K562 (cell line): ENCODE results near the gene TFAM. TPM values are rescaled to one million over a fixed set of nuclear protein-coding genes. Genes with fewer than 3 reads are reported as not detected.
"Not testable (repeated sequence)": the region's sequence is repeated elsewhere in the genome, so short reads cannot be mapped to it uniquely, and the experiment has no call there.

Experiments used
- ATAC-seq: fragments of 200-7000 bp; cut with Tn5 transposase; 3 replicates; pipeline ENCODE4 v1.9.1; 2020; ENCODE audit warnings: moderate library complexity
- BruUV-seq: library from RNA; stranded (reverse); fragments of 400-500 nt; replicated peaks from 2 replicates; lab custom pipeline; 2021; lab: Mats Ljungman, UMichigan
- CTCF ChIA-PET: fragments of 300-600 bp; formaldehyde crosslinking; extraction: SDS; loops from one replicate; lab custom pipeline; 2021; ENCODE audit warnings: low intra/inter-chr PET ratio; lab: Yijun Ruan, JAX
- POLR2A ChIA-PET: fragments of 300-600, 350-650 bp; sonication (Branson Sonifier 250); formaldehyde crosslinking; extraction: SDS; loops from one replicate; lab custom pipeline; 2021; ENCODE audit warnings: antibody characterized with exemption, inconsistent platforms; lab: Yijun Ruan, JAX
- DNase-seq, 4 experiments: peaks; one replicate each; pipeline versions ENCODE4 v3.0.0 to v3.0.0-alpha.2; 2011 to 2018; ENCODE audit warnings: low spot score in 3 of 4, mixed read lengths in 3 of 4; ENCODE audit errors: extremely low read depth in 1 of 4
- FAIRE-seq: peaks from 2 replicates; lab custom pipeline; 2011; peaks lifted over from hg19 to GRCh38; lab: Jason Lieb, UNC
- H2AFZ ChIP-seq: 2 replicates; pipeline ENCODE4 v1.6.0; 2011; ENCODE audit warnings: low read depth, low read length, control low read depth, inconsistent platforms
- H3K27ac ChIP-seq: fragments of 200-600 bp; 3 replicates; pipeline ENCODE4 v1.8.0; 2011; ENCODE audit warnings: low read depth, mild to moderate bottlenecking, control low read depth, inconsistent platforms, low read length, moderate library complexity, mixed read lengths; ENCODE audit errors: extremely low read depth
- H3K27me3 ChIP-seq, 2 experiments: fragments of 300-600 bp in 1 of 2; 2 replicates in 1 of 2; 3 replicates in 1 of 2; pipeline versions ENCODE4 v1.6.0 to v1.8.0; 2011; ENCODE audit warnings: inconsistent platforms in 2 of 2, low read length in 2 of 2, mild to moderate bottlenecking in 1 of 2, mixed read lengths in 1 of 2, moderate library complexity in 1 of 2; ENCODE audit not compliant: control insufficient read depth in 2 of 2, insufficient read depth in 2 of 2
- H3K36me3 ChIP-seq: fragments of 300-600 bp; 3 replicates; pipeline ENCODE4 v1.8.0; 2011; ENCODE audit warnings: mild to moderate bottlenecking, low read length, inconsistent platforms; ENCODE audit not compliant: control insufficient read depth, insufficient read depth
- H3K4me1 ChIP-seq, 2 experiments: fragments of 200-600 bp in 1 of 2; replicated peaks in 1 of 2; 2 replicates in 1 of 2; 3 replicates in 1 of 2; pipeline versions ENCODE4 v1.5.1 to v1.8.0; 2011; ENCODE audit warnings: inconsistent platforms in 2 of 2, low read length in 2 of 2, mild to moderate bottlenecking in 1 of 2, mixed read lengths in 1 of 2, moderate library complexity in 1 of 2; ENCODE audit not compliant: control insufficient read depth in 2 of 2, insufficient read depth in 2 of 2
- H3K4me2 ChIP-seq: 2 replicates; pipeline ENCODE4 v1.6.1; 2011; ENCODE audit warnings: low read length, control low read depth, inconsistent platforms, mixed read lengths; ENCODE audit not compliant: insufficient read depth
- H3K4me3 ChIP-seq: fragments of 200-600 bp; sonication (generic), shearing (Covaris generic); 2 replicates; pipeline ENCODE4 v1.5.1; 2016; ENCODE audit warnings: control low read depth, inconsistent platforms
- H3K79me2 ChIP-seq: fragments of 200-600 bp; 3 replicates; pipeline ENCODE4 v1.8.0; 2011; ENCODE audit warnings: low read length, inconsistent platforms; ENCODE audit not compliant: control insufficient read depth, insufficient read depth
- H3K9ac ChIP-seq, 2 experiments: 2 replicates each; pipeline versions ENCODE4 v1.6.0 to v1.6.1; 2011; ENCODE audit warnings: low read depth in 2 of 2, low read length in 2 of 2, control low read depth in 1 of 2, inconsistent platforms in 1 of 2, mild to moderate bottlenecking in 1 of 2, mixed read lengths in 1 of 2; ENCODE audit not compliant: insufficient read depth in 1 of 2
- H3K9me1 ChIP-seq: one replicate; pipeline ENCODE4 v1.6.0; 2011; ENCODE audit warnings: inconsistent platforms, mild to moderate bottlenecking, low read length, moderate library complexity; ENCODE audit not compliant: control insufficient read depth, insufficient read depth
- H3K9me3 ChIP-seq: replicated peaks from 2 replicates; pipeline ENCODE4 v1.5.1; 2011; ENCODE audit warnings: low read depth, low read length, inconsistent platforms; ENCODE audit not compliant: control insufficient read depth, insufficient read depth
- H4K20me1 ChIP-seq: replicated peaks from 2 replicates; pipeline ENCODE4 v1.6.1; 2011; ENCODE audit warnings: low read length, inconsistent platforms, mixed read lengths; ENCODE audit not compliant: control insufficient read depth, insufficient read depth
- TSC22D4 ChIP-seq: fragments of 450-650 bp; IDR thresholded peaks from 2 replicates; pipeline ENCODE4 v1.6.1; 2016; ENCODE audit warnings: missing genetic modification characterization, missing biosample characterization, control low read depth
- ZNF23 ChIP-seq: fragments of 250-450 bp; sonication (Bioruptor Pico); IDR thresholded peaks from 2 replicates; pipeline ENCODE4 v1.4.0; 2020; ENCODE audit warnings: mild to moderate bottlenecking
- WGBS: fragments of 100-300 bp; shearing (Covaris generic); methylation state at CpG from one replicate; pipeline ENCODE4 v1.1.6; 2016; ENCODE audit warnings: low coverage, mixed read lengths; ENCODE audit not compliant: insufficient coverage; ENCODE audit errors: missing lambda C conversion rate; 5-methylcytosine and 5-hydroxymethylcytosine counted together
- in situ Hi-C: fragments of 300-500 bp; cut with MboI; formaldehyde crosslinking; loops from 4 replicates; pipeline ENCODE4 v1.15.0; 2018; ENCODE audit warnings: inconsistent platforms, mixed read lengths
- intact Hi-C: fragments of 100-400 bp; cut with micrococcal nuclease; formaldehyde crosslinking; loops from 2 replicates; pipeline ENCODE4 v1.14.2; 2022
- polyA plus RNA-seq, 8 experiments: library from polyadenylated mRNA; depleted of rRNA in 4 of 8; stranded (reverse) in 5 of 8; unstranded in 3 of 8; fragments of >200 nt; fragmentation: Nextera tagmentation in 2 of 8; fragmentation: Illumina TruSeq in 1 of 8; extraction: Ambion mirVana in 2 of 8; extraction: Trizol in 1 of 8; gene quantifications; 2 replicates each; pipeline versions ENCODE4 v1.2.1 to v1.2.3, GENCODE V29; 2011 to 2014; ENCODE audit warnings: inconsistent platforms in 1 of 8, missing spikeins in 1 of 8
- total RNA-seq, 7 experiments: library from RNA; depleted of rRNA in 6 of 7; stranded (reverse); fragments of >200 nt in 6 of 7; fragmentation: Illumina TruSeq in 2 of 7; extraction: Trizol in 2 of 7; gene quantifications; 2 replicates each; pipeline versions ENCODE4 v1.2.1 to v1.2.3, GENCODE V29; 2011 to 2021; ENCODE audit warnings: low replicate concordance in 1 of 7
- TF ChIP-seq, protein P1 (sequence below): sonication (generic); formaldehyde crosslinking; IDR thresholded peaks from 2 replicates; pipeline ENCODE4 v1.8.0; 2022; ENCODE audit warnings: mild to moderate bottlenecking, missing genetic modification reagents, borderline replicate concordance

TFAM gene
- total and polyA plus RNA-seq, 9 of the 15 experiments (the other 6 are each of a cell fraction or from before 2014, with no cell fraction given), result 74.3 to 227 (median 155) TPM

- no peaks in the 10 kb centered on the region for H3K4me1 ChIP-seq
- H3K79me2 ChIP-seq, result no peaks in the 10 kb centered on the region
- no TSS peak for BruUV-seq
- no peak for TF ChIP-seq ZNF23 (CRISPR knock-in tag)
- no peak for TF ChIP-seq TSC22D4
- TF ChIP-seq, protein P1, sequence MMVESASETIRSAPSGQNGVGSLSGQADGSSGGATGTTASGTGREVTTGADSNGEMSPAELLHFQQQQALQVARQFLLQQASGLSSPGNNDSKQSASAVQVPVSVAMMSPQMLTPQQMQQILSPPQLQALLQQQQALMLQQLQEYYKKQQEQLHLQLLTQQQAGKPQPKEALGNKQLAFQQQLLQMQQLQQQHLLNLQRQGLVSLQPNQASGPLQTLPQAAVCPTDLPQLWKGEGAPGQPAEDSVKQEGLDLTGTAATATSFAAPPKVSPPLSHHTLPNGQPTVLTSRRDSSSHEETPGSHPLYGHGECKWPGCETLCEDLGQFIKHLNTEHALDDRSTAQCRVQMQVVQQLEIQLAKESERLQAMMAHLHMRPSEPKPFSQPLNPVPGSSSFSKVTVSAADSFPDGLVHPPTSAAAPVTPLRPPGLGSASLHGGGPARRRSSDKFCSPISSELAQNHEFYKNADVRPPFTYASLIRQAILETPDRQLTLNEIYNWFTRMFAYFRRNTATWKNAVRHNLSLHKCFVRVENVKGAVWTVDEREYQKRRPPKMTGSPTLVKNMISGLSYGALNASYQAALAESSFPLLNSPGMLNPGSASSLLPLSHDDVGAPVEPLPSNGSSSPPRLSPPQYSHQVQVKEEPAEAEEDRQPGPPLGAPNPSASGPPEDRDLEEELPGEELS (CRISPR knock-in tag), result no peak
- ChIA-PET POLR2A (interaction anchor here (1.2 kb wide), 1 partner anchor 115 kb away, joined by 3 read pairs; no protein-coding TSS in a partner anchor), CTCF (no interaction called here)
- ATAC-seq (peak; percentile 64), DNase-seq (no peak), FAIRE-seq (no peak)
- H3K27ac ChIP-seq, result no peak overlapping the region
- in situ Hi-C loops (no loop called here), intact Hi-C loops (no loop called here)
- H3K9ac ChIP-seq, result no peak overlapping the region
- no peak overlapping the region for H3K4me2 ChIP-seq
- no peaks in the 10 kb centered on the region for H3K36me3 ChIP-seq
- no peaks in the 10 kb centered on the region for H4K20me1 ChIP-seq
- no peaks in the 10 kb centered on the region for H3K9me1 ChIP-seq
- H3K9me3 ChIP-seq, result no peaks in the 10 kb centered on the region
- H2AFZ ChIP-seq, result no peak overlapping the region
- peaks cover 0 to 8% of the 10 kb centered on the region in 2 experiments; a peak in 1 of 5 replicates for H3K27me3 ChIP-seq
- H3K4me3 ChIP-seq, result no peak overlapping the region
Measured at GRCh38 chr10:58415757-58416156, 30.5 kb downstream of the TFAM start.

GRCh38 chr10:58417902-58418301 lies 32.7 kb downstream of the TFAM start:
- WGBS, result 0% methylated on average over 2 of the region's 2 CpGs
- CTCF ChIA-PET, result interaction anchor here (0.6 kb wide), 1 partner anchor 306 kb away, joined by 3 read pairs; no protein-coding TSS in a partner anchor
- H3K4me3 ChIP-seq, H3K27ac ChIP-seq, intact Hi-C loops, H3K27me3 ChIP-seq, DNase-seq, H4K20me1 ChIP-seq, FAIRE-seq, ATAC-seq, H3K4me1 ChIP-seq, H3K9me1 ChIP-seq, BruUV-seq, H3K9me3 ChIP-seq, H2AFZ ChIP-seq, H3K79me2 ChIP-seq, in situ Hi-C loops, H3K36me3 ChIP-seq, POLR2A ChIA-PET, H3K9ac ChIP-seq, H3K4me2 ChIP-seq: not testable (repeated sequence)
